Myocyte (in vitro differentiated cells): ENCODE data around the gene KDM5B. TPM values are rescaled to one million over a fixed set of nuclear protein-coding genes. Genes with fewer than 3 reads are reported as not detected.
A peak's percentile ranks its signal among the peaks of the same experiment; 100 is the strongest.
"Not testable (repeated sequence)": the region's sequence is repeated elsewhere in the genome, so short reads cannot be mapped to it uniquely, and the experiment has no call there.

ENCODE experiments used
- DNase-seq: peaks from one replicate; pipeline ENCODE4 v3.0.0-alpha.2; 2012; ENCODE audit warnings: low read depth
- total RNA-seq: library from RNA; depleted of rRNA; stranded (reverse); fragments of >200 nt; gene quantifications from 2 replicates; pipeline ENCODE4 v1.2.3, GENCODE V29; 2014

KDM5B gene
- total RNA-seq, 1 donor from 2014 or later = 47.3 TPM

- no peak for DNase-seq
Measured at GRCh38 chr1:202794051-202794740, 14.0 kb downstream of the KDM5B start.

DNA sequence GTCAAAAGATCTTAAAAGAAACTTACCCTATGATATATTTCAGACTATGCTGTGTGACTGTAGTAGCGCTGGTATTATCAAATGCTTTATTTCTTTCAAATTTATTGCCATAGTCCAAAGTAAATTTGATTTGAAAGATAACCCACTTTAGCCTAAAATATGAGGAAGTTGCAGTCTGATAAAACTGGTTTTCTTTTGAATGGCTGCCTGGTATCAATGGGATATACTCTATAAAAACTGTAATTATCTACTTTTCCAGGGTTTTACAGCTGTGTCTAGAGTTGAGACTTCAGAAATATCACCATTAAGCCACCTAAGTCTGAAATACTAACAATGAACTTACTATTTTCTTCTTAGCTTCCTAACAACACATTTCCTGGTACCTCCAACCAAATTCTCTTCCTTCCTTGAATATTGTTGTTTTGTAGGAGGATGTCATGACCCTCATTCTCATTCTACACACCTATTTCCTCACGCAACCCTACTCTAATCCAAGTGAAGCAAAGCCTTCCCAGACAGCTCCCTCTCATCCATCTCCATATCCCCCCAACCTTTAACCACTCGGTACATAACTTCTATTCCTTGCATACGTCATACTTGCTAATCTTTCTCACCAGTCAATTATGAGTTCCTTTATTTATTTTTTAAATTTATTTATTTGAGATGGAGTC, 17.0 kb downstream of the KDM5B start:
- DNase-seq = no peak

GRCh38 chr1:202788800-202789199, 19.4 kb downstream of the KDM5B start:
- no peak for DNase-seq

DNA sequence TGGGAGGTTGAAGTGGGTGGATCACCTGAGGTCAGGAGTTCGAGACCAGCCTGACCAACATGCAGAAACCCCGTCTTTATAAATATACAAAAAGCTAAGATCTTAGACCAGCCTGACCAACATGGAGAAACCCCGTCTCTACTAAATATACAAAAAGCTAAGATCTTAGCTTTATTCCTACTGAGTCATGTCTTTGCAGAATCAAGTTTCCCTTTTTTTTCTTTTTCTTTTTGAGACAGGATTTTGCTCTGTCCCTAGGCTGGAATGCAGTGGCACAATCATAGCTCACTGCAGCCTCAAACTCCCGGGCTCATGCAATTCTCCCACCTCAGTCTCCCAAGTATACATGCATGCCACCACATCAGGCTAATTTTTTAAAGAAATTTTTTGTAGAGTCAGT, 21.4 kb downstream of the KDM5B start:
- no peak for DNase-seq

- no peak for DNase-seq
Measured at GRCh38 chr1:202781180-202781579, 27.0 kb downstream of the KDM5B start.

DNA sequence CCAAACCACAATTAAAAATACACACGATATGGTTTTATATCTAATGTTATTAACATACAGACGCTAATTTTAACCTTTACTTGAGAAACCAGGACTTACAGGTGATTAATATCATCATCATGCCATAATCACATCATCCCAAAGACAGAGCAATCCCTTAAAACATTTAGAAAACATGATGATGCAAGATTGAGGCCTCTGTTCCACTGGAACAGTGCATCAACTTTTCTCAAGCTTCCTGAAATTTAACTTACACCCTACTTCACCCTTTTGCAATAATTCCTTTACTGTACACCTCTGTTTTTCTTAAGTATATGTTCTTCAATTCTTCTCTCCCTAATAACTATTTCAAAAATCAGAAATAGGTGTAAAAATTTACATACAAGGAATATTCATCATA, 38.1 kb downstream of the KDM5B start:
- no peak for DNase-seq

DNA sequence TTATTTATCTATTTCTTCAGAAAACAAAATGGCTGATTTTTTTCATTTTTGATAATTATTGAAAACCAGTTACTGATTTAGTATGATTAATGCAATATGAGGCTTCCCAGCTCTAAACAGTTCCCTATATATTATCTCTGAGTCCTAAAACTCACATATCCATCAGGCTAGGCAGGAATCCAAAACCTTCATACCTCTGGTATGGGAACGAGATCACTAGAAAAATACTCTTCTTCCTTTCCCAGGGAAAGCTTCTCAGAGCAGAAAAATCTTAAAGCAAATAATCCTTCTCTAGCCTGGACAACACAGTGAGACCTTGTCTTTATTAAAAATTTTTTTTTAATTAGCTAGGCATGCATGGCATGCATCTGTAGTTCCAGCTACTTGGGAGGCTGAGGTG, 42.5 kb downstream of the KDM5B start:
- no peak for DNase-seq

DNA sequence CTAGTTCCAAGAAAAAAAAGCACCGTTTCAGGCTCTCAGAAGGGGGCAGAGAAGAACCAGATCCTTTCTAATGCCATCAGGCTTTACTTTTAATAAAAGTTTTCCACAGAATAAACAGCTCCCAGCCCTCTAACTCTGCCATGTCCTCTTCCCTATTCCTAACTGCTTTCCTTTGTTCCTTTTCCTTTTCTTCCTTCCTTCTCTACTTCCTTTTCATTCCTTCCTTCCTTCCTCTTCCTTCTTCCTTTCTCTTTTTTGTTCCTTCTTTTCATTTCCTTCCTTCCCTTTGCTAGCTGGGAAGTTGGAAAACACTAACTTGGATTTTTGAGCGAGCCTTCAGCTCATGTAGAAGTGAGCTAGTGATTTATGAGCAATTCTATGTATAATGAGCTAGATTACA, 46.2 kb downstream of the KDM5B start:
- DNase-seq = no peak

DNA sequence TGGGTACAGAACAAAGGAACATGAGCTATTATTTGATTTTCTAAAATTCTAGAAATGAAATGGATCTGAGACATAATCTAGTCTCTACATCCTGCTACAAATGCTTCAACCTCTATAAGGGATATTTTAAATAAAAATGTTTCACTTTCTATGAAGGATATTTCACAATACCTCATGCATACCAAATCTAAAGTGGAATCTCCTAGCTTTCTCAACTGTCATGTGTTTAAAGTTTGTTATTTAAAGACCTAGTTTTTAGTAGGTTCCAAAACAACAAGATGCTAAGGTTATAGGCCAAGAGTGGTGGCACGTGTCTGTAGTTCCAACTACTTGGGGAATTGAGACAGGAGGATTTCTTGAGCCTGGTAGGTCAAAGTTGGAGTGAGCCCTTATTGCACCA, 47.6 kb downstream of the KDM5B start:
- no peak for DNase-seq

GRCh38 chr1:202756391-202756790, 51.8 kb downstream of the KDM5B start:
- DNase-seq = no peak

- DNase-seq = no peak
Measured at GRCh38 chr1:202754293-202754692, 53.9 kb downstream of the KDM5B start.

GRCh38 chr1:202752774-202753173, 55.4 kb downstream of the KDM5B start:
- no peak for DNase-seq

- DNase-seq = no peak
Measured at GRCh38 chr1:202750761-202751160, 57.5 kb downstream of the KDM5B start.

DNA sequence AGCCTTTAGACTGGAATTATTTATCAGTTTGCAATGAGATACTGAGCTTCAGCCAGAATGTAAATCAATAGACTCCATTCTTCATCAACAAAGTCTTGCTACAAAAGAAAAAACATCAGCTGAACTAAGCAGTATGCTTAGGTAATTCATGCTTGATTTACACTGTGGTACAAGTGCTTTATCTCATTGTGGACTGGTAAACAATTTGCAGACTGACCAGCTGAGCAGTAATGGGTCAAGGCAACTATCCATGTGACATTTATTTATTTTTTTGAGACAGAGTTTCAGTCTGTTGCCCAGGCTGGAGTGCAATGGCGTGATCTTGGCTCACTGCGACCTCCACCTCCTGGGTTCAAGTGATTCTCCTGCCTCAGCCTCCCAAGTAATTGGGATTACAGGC, 58.2 kb downstream of the KDM5B start:
- DNase-seq = no peak

DNA sequence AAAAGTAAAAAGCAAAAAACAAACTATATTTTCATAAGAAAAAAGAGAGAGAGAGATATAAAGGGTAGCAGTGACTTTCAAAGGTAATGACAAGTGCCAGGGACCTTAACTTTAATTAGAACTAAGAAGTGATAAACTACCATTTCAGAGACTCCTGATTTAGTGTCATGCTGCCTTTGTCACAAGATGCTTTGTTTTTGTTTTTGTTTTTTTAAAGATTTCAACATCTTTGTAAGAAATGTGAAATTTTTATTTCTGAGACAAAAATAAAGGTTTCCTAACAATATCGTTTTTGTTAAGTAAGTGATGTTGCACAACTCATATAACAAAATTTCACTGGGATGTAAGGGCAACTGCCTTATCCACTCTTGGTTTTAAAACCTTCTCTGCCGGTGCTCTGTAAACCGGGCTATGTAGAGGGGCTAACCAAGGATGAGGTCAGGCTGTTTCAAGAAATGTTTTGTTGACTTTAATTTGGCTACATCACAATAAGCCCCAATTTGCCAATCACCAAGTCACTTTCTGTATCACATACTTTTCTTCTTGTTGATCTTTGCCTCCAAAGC, 62.8 kb downstream of the KDM5B start:
- DNase-seq = no peak

- DNase-seq = not testable (repeated sequence)
Measured at GRCh38 chr1:202744770-202745169, 63.5 kb downstream of the KDM5B start.

- no peak for DNase-seq
Measured at GRCh38 chr1:202742496-202742895, 65.7 kb downstream of the KDM5B start.

GRCh38 chr1:202733251-202733650, 75.0 kb downstream of the KDM5B start:
- DNase-seq = no peak

DNA sequence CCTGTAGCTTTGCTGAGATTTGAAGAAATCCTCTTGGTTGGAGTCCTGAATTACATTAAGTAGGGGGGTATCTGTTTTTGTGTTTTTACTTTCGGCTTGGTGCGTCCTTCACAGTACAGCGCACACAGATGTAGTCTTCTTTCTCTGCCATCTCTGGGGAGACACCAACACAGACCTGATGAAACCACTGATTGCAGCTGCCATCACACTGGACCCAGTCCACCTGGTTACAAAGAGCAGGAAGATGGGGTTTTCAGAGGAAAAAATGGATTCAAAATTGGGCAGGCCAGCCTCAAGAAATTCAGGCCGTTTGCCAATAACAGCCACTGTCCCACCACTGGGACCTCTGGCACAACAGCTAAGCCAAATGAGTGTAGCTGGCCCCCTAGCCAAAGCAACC, 79.3 kb downstream of the KDM5B start:
- DNase-seq = no peak

DNA sequence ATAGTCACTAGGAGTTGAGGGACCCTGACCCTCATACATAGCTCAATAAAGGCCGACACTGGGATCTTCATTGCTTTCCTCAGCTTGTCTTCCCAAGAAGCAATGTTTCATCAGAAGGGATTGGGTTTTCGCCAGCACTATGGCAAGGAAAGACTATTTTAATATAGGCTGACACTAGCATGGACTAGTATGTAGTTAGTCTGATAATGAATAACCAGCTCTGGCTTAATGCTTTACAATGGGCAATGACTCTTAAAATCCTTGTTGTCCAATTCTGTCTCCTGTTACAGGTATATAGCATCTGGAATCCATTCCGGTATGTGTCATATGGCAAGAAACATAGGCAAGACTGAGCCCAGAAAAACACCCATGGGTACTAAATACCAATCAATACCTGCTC, 82.7 kb downstream of the KDM5B start:
- DNase-seq = no peak

DNA sequence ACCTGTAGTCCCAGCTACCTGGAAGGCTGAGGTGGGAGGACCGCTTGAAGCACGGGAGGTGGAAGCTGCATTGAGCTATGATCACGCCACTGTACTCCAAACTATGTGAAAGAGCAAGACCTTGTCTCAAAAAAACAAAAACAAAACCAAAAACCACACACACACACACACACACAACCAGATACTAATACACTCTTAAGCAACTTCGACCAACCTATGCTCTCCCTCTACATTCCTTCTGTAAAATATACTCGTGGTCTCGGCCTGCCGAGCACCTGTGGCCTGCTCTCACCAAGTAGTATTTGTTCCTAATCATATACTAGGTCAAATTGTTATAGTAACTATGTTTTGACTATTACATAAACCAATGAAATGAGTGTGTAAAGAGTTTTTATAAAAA, 84.5 kb downstream of the KDM5B start:
- no peak for DNase-seq

DNA sequence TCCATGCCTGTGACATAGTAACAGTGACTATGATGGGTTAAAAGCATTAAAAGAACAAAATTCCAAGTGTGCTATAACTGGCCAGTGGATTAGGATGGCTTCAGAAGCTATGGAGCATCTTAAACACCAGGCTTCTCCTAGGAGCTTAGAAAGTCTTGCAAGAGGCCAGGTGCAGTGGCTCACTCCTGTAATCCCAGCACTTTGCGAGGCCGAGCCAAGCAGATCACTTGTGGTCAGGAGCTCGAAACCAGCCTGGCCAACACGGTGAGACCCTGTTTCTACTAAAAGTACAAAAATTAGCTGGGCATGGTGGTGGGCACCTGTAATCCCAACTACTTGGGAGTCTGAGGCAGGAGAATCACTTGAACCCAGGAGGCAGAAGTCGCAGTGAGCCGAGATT, 85.2 kb downstream of the KDM5B start:
- not testable (repeated sequence) for DNase-seq

- DNase-seq = peak; percentile 63
Measured at GRCh38 chr1:202716654-202717053, 91.6 kb downstream of the KDM5B start.
